Urinary bladder (tissue), 4 donors: Measurements from ENCODE around the gene EIF4E. TPM values are rescaled to one million over a fixed set of nuclear protein-coding genes. Genes with fewer than 3 reads are reported as not detected.
"Not testable (repeated sequence)": the region's sequence is repeated elsewhere in the genome, so short reads cannot be mapped to it uniquely, and the experiment has no call there.

ENCODE experiments used
- DNase-seq: peaks from one replicate; pipeline ENCODE4 v3.0.0-alpha.2; 2015; ENCODE audit errors: extremely low spot score
- H3K27ac ChIP-seq: one replicate; pipeline ENCODE4 v1.5.1; 2013; ENCODE audit warnings: low read depth, mild to moderate bottlenecking, moderate library complexity
- H3K36me3 ChIP-seq: one replicate; pipeline ENCODE4 v1.6.1; 2013; ENCODE audit warnings: mild to moderate bottlenecking, moderate library complexity; ENCODE audit not compliant: insufficient read depth
- H3K4me1 ChIP-seq: one replicate; pipeline ENCODE4 v1.6.1; 2013; ENCODE audit warnings: mild to moderate bottlenecking, moderate library complexity; ENCODE audit not compliant: insufficient read depth
- H3K4me3 ChIP-seq: one replicate; pipeline ENCODE4 v1.5.1; 2013; ENCODE audit warnings: low read depth, low read length
- WGBS: extraction: QIAGEN DNeasy Blood & Tissue Kit; methylation state at CpG from one replicate; pipeline ENCODE4 v1.1.7; 2013; 5-methylcytosine and 5-hydroxymethylcytosine counted together
- polyA plus RNA-seq: library from polyadenylated mRNA; stranded (reverse); fragments of 200-250 nt; gene quantifications from one replicate; pipeline ENCODE4 v1.2.3, GENCODE V29; 2013
- small RNA-seq: library from RNA; depleted of rRNA; stranded (forward); fragments of <200 nt; gene quantifications from one replicate; pipeline ENCODE3, GENCODE V24; 2014
- total RNA-seq: library from RNA; depleted of rRNA; stranded (reverse); fragments of >200 nt; gene quantifications from one replicate; pipeline ENCODE4 v1.2.3, GENCODE V29; 2014
- donor health status: healthy with polysubstance abuse.
- donor health status: healthy.

The EIF4E gene
- total and polyA plus RNA-seq, 2 donors: 48.9 to 143 TPM

GRCh38 chr4:98842917-98843316, 86.0 kb downstream of the EIF4E start:
- H3K4me3 ChIP-seq, H3K36me3 ChIP-seq, H3K4me1 ChIP-seq, H3K27ac ChIP-seq, DNase-seq: not testable (repeated sequence)
- 80% methylated on average over 11 of the region's 11 CpGs for WGBS

- Histone ChIP-seq H3K36me3 (no peaks in the 10 kb centered on the region), H3K4me1 (no peaks in the 10 kb centered on the region), H3K4me3 (no peak overlapping the region), H3K27ac (no peak overlapping the region)
- WGBS: 43% methylated on average over 5 of the region's 5 CpGs
- no peak for DNase-seq
Measured at GRCh38 chr4:98838977-98839618, 89.8 kb downstream of the EIF4E start.

GRCh38 chr4:98838531-98838930, 90.4 kb downstream of the EIF4E start:
- WGBS: 91% methylated on average over 4 of the region's 4 CpGs
- no peak for DNase-seq
- Histone ChIP-seq H3K27ac (no peak overlapping the region), H3K36me3 (no peaks in the 10 kb centered on the region), H3K4me1 (no peaks in the 10 kb centered on the region), H3K4me3 (no peak overlapping the region)

GRCh38 chr4:98833384-98833783, 95.5 kb downstream of the EIF4E start:
- no peak overlapping the region for H3K27ac ChIP-seq

GRCh38 chr4:98831036-98831435, 97.9 kb downstream of the EIF4E start:
- DNase-seq, H3K4me3 ChIP-seq, H3K4me1 ChIP-seq, H3K27ac ChIP-seq, H3K36me3 ChIP-seq: not testable (repeated sequence)
- 92% methylated on average over 1 of the region's 1 CpG for WGBS

More at GRCh38 chr4:98833384-98833783, 95.5 kb downstream of the EIF4E start:
- H3K4me1 ChIP-seq: no peaks in the 10 kb centered on the region
- H3K4me3 ChIP-seq: no peak overlapping the region
- WGBS: 76% methylated on average over 1 of the region's 1 CpG
- H3K36me3 ChIP-seq: no peaks in the 10 kb centered on the region
- DNase-seq: no peak

Small RNAs within 50 kb of the gene (small RNA-seq; reads per million reads assigned to genes)
- not detected for gene RNU7-149P
- not detected for gene TBCAP3

Other genes with a start within 250 kb of the EIF4E start
- 38.5 TPM for gene METAP1, start 66.6 kb upstream of the EIF4E start, total RNA-seq
- 45.7 TPM for gene METAP1, start 66.6 kb upstream of the EIF4E start, polyA plus RNA-seq
- 165 TPM for gene ADH5, start 159.7 kb upstream of the EIF4E start, total RNA-seq
- 297 TPM for gene ADH5, start 159.7 kb upstream of the EIF4E start, polyA plus RNA-seq
- gene ADH4, start 215.2 kb upstream of the EIF4E start, total RNA-seq: not detected
- 0.22 TPM for gene ADH4, start 215.2 kb upstream of the EIF4E start, polyA plus RNA-seq